Ishikawa (cell line): Measurements from ENCODE around the gene HTR2A.

Experiments
- CEBPB ChIP-seq: IDR thresholded peaks from 2 replicates; pipeline ENCODE4 v1.6.1; 2012
- CREB1 ChIP-seq: IDR thresholded peaks from 2 replicates; pipeline ENCODE4 v1.6.1; 2012; ENCODE audit warnings: low read depth
- EGR1 ChIP-seq: IDR thresholded peaks from 2 replicates; pipeline ENCODE4 v1.6.1; 2012
- EP300 ChIP-seq: IDR thresholded peaks from 2 replicates; pipeline ENCODE4 v1.6.1; 2012; ENCODE audit warnings: borderline replicate concordance
- FOXM1 ChIP-seq: IDR thresholded peaks from 2 replicates; pipeline ENCODE4 v1.6.1; 2012; ENCODE audit warnings: low read depth, borderline replicate concordance
- NFIC ChIP-seq: IDR thresholded peaks from 2 replicates; pipeline ENCODE4 v1.6.1; 2012
- RAD21 ChIP-seq: IDR thresholded peaks from 2 replicates; pipeline ENCODE4 v1.6.1; 2012; ENCODE audit warnings: low read depth
- TAF1 ChIP-seq: IDR thresholded peaks from 2 replicates; pipeline ENCODE4 v1.6.1; 2012; ENCODE audit warnings: low read depth, mild to moderate bottlenecking
- TCF12 ChIP-seq: IDR thresholded peaks from 2 replicates; pipeline ENCODE4 v1.6.1; 2012; ENCODE audit warnings: low read depth
- TEAD4 ChIP-seq: IDR thresholded peaks from 2 replicates; pipeline ENCODE4 v1.6.1; 2012
- YY1 ChIP-seq: IDR thresholded peaks from 2 replicates; pipeline ENCODE4 v1.6.1; 2012; ENCODE audit warnings: low read depth
- ZBTB7A ChIP-seq: IDR thresholded peaks from 2 replicates; pipeline ENCODE4 v1.6.1; 2012; ENCODE audit warnings: low read depth
- TF ChIP-seq, protein P1 (sequence below): IDR thresholded peaks from 2 replicates; pipeline ENCODE4 v1.6.1; 2012
- TF ChIP-seq, protein P2 (sequence below): IDR thresholded peaks from 2 replicates; pipeline ENCODE4 v1.6.1; 2012; ENCODE audit warnings: low read depth, mild to moderate bottlenecking
- TF ChIP-seq, protein P3 (sequence below): IDR thresholded peaks from 2 replicates; pipeline ENCODE4 v1.6.1; 2012

The HTR2A gene

DNA sequence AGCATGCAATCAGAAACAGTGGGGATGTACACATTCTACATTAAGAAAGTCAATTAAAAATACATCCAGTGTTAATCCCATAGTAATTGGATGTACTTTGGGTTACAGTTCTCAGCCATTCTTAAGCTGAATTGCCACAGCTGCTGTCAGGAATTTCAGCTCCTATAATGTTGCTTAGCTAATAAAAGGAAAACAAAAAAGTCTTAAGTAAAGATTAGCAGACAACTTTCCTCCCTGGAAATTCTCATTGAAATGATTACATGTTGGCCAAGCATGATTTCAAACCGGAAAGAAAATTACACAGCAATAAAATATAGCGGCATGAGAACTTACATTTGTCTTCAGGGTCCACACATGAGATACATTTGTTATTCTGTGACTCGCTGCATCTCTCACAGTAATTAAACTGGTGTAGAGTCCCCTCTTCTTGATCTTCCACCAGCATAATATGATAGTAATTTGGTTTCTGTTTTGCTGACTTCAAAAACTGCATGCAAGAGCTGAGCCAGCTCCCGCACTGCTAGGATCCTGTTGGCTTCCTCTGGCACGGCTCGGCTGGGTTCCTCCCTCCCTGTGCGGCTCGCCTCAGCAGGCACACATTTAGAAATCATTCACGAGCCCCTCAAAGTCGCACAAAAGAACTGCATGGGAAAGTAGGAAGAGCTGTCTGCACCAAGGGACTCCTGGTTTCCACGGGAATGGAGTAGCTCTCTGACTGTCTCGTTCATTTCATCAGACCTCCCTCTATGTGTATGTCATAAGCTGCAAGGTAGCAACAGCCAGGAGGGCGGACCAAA is at the start of gene HTR2A:
Gene HTR2A, minus strand, starts transcription at position 713 of the 797 bp plus-strand sequence. CDS start 1,147 bp downstream, outside the sequence.
- TF ChIP-seq, protein P1, sequence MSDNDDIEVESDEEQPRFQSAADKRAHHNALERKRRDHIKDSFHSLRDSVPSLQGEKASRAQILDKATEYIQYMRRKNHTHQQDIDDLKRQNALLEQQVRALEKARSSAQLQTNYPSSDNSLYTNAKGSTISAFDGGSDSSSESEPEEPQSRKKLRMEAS = no peak
- TF ChIP-seq TEAD4 (no peak), CEBPB (no peak), YY1 (no peak), NFIC (no peak), EGR1 (no peak), TCF12 (no peak), ZBTB7A (no peak), EP300 (no peak), TAF1 (no peak), FOXM1 (no peak), RAD21 (no peak), CREB1 (no peak)
- TF ChIP-seq, protein P2, sequence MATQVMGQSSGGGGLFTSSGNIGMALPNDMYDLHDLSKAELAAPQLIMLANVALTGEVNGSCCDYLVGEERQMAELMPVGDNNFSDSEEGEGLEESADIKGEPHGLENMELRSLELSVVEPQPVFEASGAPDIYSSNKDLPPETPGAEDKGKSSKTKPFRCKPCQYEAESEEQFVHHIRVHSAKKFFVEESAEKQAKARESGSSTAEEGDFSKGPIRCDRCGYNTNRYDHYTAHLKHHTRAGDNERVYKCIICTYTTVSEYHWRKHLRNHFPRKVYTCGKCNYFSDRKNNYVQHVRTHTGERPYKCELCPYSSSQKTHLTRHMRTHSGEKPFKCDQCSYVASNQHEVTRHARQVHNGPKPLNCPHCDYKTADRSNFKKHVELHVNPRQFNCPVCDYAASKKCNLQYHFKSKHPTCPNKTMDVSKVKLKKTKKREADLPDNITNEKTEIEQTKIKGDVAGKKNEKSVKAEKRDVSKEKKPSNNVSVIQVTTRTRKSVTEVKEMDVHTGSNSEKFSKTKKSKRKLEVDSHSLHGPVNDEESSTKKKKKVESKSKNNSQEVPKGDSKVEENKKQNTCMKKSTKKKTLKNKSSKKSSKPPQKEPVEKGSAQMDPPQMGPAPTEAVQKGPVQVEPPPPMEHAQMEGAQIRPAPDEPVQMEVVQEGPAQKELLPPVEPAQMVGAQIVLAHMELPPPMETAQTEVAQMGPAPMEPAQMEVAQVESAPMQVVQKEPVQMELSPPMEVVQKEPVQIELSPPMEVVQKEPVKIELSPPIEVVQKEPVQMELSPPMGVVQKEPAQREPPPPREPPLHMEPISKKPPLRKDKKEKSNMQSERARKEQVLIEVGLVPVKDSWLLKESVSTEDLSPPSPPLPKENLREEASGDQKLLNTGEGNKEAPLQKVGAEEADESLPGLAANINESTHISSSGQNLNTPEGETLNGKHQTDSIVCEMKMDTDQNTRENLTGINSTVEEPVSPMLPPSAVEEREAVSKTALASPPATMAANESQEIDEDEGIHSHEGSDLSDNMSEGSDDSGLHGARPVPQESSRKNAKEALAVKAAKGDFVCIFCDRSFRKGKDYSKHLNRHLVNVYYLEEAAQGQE = no peak
- TF ChIP-seq, protein P3, sequence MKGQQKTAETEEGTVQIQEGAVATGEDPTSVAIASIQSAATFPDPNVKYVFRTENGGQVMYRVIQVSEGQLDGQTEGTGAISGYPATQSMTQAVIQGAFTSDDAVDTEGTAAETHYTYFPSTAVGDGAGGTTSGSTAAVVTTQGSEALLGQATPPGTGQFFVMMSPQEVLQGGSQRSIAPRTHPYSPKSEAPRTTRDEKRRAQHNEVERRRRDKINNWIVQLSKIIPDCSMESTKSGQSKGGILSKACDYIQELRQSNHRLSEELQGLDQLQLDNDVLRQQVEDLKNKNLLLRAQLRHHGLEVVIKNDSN = no peak

DNA sequence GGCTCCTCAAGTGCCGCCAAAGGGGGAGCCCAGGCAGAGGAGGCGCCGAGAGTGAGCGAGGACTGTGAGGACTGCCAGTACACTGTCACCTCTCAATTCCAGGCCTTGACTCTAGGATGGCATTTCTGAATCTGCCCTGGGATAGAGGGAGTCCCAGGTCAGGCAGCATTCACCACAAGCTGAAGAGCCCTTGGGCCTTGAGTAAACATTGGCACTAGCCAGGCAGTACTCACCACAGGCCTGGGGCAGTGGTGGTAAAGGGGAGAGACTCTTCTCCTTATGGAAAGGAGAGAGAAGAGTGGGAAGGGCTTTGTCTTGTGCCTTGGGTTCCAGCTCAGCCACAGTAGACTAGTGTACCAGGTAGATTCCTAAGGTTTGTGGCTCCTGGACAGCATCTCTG is 39.7 kb upstream of the HTR2A start:
- no peak for TF ChIP-seq NFIC
- no peak for TF ChIP-seq CREB1
- TF ChIP-seq EP300 = no peak
- TF ChIP-seq, protein P1 = no peak
- TF ChIP-seq FOXM1 = no peak
- TF ChIP-seq, protein P2 = no peak
- TF ChIP-seq TCF12 = no peak

DNA sequence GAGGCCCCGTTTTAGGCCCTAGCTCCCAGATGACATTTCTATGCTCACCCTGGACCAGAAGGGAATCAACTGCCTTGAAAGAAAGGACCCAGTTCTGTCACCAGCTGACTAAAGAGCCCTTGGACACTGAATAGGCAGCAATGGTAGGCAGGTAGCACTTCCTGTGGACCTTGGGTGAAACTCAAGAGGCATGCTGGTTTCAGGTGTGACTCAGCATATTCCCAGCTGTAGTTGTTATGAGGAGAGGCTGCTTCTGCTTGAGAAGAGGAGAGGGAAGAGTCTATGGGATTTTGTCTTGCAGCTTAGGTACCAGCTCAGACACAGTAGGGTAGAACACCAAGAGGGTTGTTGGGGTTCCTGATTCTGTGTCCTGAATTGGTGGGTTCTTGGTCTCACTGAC is 37.9 kb upstream of the HTR2A start:
- TF ChIP-seq EGR1 (no peak), NFIC (no peak), FOXM1 (no peak), TAF1 (no peak), TCF12 (no peak), CREB1 (no peak)
- TF ChIP-seq, protein P1 = no peak
- TF ChIP-seq, protein P3 = no peak

DNA sequence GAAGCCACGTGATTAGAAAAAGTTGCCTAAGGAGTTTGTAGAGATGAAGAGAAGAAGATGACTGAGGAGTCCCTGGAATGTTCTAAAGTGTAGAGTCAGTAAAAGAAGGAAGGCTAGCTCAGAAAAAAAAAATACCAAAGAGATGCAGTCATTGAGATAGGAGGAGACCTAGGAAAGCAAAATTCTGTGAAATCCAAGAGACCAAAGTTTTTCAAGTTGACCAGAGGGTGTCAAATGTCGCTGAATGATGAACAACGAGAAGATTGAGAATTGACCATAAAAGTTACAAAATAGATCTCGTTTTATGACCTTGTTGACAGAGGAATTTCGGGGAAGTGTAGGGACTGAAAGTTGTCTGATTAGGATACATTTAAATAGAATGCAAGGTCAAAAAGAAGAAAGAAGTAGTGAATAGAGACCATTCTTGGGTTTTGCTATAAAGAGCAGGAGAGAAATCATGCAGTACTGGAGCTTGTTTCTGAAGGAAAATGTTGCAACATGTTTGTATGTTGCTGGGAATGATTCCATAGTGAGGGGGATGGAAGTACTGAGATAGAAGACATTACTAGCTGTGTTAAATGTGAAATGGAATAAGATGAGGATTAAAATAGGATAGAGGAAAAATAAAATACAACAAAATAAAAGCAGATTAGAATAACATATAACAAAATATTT is 30.2 kb upstream of the HTR2A start:
- TF ChIP-seq RAD21 (no peak), TEAD4 (no peak), CEBPB (no peak), TAF1 (no peak), ZBTB7A (no peak), YY1 (no peak), EGR1 (no peak), CREB1 (no peak), EP300 (no peak), TCF12 (no peak), FOXM1 (no peak), NFIC (no peak)
- TF ChIP-seq, protein P3 = no peak
- TF ChIP-seq, protein P2 = no peak
- TF ChIP-seq, protein P1 = no peak
